Measurements from ENCODE around the gene PIP5KL1. TPM values are rescaled to one million over a fixed set of nuclear protein-coding genes. Genes with fewer than 3 reads are reported as not detected.

The PIP5KL1 gene
- polyA plus RNA-seq, 1 donor (not counting 4 experiments of a cell fraction or from before 2014, with no cell fraction given) = 4.4 TPM

DNA sequence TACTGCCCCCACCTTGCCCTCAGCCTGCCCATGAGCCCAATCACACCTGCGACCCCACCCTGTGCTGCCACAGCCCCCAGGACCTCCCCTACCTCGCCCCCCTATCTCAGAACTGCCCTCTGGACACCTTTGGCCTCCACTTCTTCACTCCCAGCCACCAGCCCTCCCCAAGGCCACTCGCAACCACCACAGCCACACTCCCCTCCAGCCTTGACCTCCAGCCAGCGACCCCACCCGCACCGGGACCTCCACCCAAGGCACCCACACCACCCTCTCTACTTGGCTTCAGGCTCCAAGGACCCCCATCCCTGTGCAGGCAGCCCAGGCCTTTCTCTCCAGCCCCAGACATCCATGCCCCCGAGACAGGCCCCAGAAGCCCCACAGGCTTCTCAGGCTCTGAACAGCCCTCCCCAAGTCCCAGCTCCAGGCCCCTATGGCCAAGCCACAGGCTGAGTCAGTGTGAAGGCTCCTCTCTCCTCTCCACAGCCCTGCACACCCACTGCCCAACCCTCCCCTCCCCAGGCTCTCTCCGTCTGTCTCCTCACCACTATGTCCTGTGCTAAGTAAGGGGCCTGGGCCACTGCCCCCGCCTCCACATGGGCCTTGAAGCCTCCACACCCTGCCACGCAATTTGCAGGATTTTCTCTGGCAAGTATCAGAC lies 55.1 kb downstream of the PIP5KL1 start:
- H3K4me2 ChIP-seq (ENCODE audit: control insufficient read depth, extremely low read depth, insufficient read depth, low read depth, low read length) = no peak overlapping the region
- no peak overlapping the region for H3K9ac ChIP-seq (ENCODE audit: control insufficient read depth, extremely low read depth, insufficient read depth, low read length)
- H3K79me2 ChIP-seq (ENCODE audit: control insufficient read depth, insufficient read depth, low read length) = peaks cover 2% of the 10 kb centered on the region
- H3K4me1 ChIP-seq (ENCODE audit: control insufficient read depth, extremely low read depth, insufficient read depth, low read length) = peaks cover 24% of the 10 kb centered on the region
- no peak overlapping the region for H2AFZ ChIP-seq (ENCODE audit: control insufficient read depth, low read length)
- no peaks in the 10 kb centered on the region for H3K27me3 ChIP-seq (ENCODE audit: control insufficient read depth, extremely low read depth, insufficient read depth, low read length)
- no peaks in the 10 kb centered on the region for H3K9me1 ChIP-seq (ENCODE audit: control insufficient read depth, extremely low read depth, insufficient read depth, low read length)
- peaks cover 0 to 7% of the 10 kb centered on the region in 2 experiments for H3K36me3 ChIP-seq (ENCODE audit: control insufficient read depth in 2 of 2, extremely low read depth in 1 of 2, insufficient read depth in 2 of 2, low read length in 2 of 2)
- H4K20me1 ChIP-seq (ENCODE audit: control insufficient read depth, extremely low read depth, insufficient read depth, low read length) = no peaks in the 10 kb centered on the region
- FAIRE-seq (no peak), DNase-seq (ENCODE audit: low read depth, low spot score) (no peak)
- dilution Hi-C loops (cut with MboI; ENCODE audit: extremely low pct_ligation_motif_present, low sequenced_read_pairs) = no loop called here
- no peak for TF ChIP-seq EZH2 (IDR thresholded peaks at IDR 0.05; ENCODE audit: low read length)
- TF ChIP-seq, protein P1, sequence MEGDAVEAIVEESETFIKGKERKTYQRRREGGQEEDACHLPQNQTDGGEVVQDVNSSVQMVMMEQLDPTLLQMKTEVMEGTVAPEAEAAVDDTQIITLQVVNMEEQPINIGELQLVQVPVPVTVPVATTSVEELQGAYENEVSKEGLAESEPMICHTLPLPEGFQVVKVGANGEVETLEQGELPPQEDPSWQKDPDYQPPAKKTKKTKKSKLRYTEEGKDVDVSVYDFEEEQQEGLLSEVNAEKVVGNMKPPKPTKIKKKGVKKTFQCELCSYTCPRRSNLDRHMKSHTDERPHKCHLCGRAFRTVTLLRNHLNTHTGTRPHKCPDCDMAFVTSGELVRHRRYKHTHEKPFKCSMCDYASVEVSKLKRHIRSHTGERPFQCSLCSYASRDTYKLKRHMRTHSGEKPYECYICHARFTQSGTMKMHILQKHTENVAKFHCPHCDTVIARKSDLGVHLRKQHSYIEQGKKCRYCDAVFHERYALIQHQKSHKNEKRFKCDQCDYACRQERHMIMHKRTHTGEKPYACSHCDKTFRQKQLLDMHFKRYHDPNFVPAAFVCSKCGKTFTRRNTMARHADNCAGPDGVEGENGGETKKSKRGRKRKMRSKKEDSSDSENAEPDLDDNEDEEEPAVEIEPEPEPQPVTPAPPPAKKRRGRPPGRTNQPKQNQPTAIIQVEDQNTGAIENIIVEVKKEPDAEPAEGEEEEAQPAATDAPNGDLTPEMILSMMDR (optimal IDR thresholded peaks at IDR 0.05 in 1 of 3, IDR thresholded peaks at IDR 0.05 in 1 of 3, conservative IDR thresholded peaks at IDR 0.05 in 1 of 3; ENCODE audit: extremely low read depth in 1 of 3, insufficient read depth in 2 of 3, low read length in 3 of 3) = no peak
- H3K9me3 ChIP-seq (ENCODE audit: control insufficient read depth, low read depth, low read length) = no peaks in the 10 kb centered on the region
- no peak overlapping the region for H3K27ac ChIP-seq (ENCODE audit: control insufficient read depth, insufficient read depth, low read length)
- no peak overlapping the region for H3K4me3 ChIP-seq (ENCODE audit: control insufficient read depth in 2 of 3, extremely low read depth in 1 of 3, insufficient read depth in 2 of 3, low read depth in 1 of 3, low read length in 3 of 3)

DNA sequence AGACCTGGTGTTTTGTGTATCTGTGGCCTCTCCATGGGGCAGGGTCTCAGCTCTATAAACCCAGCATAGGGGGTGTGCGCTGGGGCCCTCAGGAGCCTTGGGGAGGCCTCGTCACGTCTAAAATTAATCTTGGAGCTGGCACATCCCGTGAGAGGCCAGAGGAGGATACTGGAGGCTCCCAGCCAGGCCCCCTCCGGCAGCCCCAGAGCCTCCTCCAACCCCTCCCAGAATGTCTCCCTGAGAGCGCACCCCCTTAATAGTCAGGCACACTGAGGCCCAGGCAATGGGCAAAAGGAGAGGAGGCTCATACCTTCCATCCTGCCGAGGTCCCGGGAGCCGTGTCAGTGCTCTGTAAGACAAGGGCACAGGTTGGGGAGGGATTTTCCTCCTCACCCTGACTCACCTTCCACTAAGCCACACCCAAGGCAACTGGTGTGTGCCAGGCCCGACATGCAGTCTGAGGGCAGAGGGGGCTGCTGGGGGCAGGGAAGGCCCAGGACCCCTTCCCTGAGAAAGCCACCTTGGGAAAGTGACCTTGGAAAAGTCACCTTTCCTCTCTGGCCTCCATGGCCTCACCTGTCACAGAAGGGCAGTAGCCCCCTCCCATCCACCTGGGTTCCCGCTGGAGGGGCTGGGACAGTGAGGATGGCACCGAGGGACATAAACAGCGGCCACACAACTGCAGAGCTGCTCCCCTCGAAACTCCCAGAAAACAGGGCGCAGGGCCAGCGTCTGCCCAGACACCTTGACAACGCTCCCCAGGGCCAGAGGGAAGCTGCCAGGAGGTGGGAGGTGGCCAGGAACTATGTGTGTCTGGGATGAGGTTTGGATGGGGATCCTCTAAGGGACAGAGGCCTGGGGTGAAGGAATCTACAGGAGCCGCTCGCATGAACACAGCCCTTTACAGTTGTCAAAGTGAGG lies 56.0 kb downstream of the PIP5KL1 start:
- H3K36me3 ChIP-seq (ENCODE audit: control insufficient read depth in 2 of 2, extremely low read depth in 1 of 2, insufficient read depth in 2 of 2, low read length in 2 of 2) = peaks cover 0 to 7% of the 10 kb centered on the region in 2 experiments
- no peaks in the 10 kb centered on the region for H3K9me3 ChIP-seq (ENCODE audit: control insufficient read depth, low read depth, low read length)
- dilution Hi-C loops (cut with MboI; ENCODE audit: extremely low pct_ligation_motif_present, low sequenced_read_pairs) = no loop called here
- peak overlapping the region; percentile 37 for H3K4me2 ChIP-seq (ENCODE audit: control insufficient read depth, extremely low read depth, insufficient read depth, low read depth, low read length)
- peaks cover 2% of the 10 kb centered on the region for H3K79me2 ChIP-seq (ENCODE audit: control insufficient read depth, insufficient read depth, low read length)
- no peaks in the 10 kb centered on the region for H3K27me3 ChIP-seq (ENCODE audit: control insufficient read depth, extremely low read depth, insufficient read depth, low read length)
- peak overlapping the region in 1 of 3 experiments; percentile 11 for H3K4me3 ChIP-seq (ENCODE audit: control insufficient read depth in 2 of 3, extremely low read depth in 1 of 3, insufficient read depth in 2 of 3, low read depth in 1 of 3, low read length in 3 of 3)
- H3K27ac ChIP-seq (ENCODE audit: control insufficient read depth, insufficient read depth, low read length) = peak overlapping the region; percentile 44
- FAIRE-seq = peak; percentile 87
- no peak overlapping the region for H2AFZ ChIP-seq (ENCODE audit: control insufficient read depth, low read length)
- peak overlapping the region; percentile 38 for H3K9ac ChIP-seq (ENCODE audit: control insufficient read depth, extremely low read depth, insufficient read depth, low read length)
- no peaks in the 10 kb centered on the region for H3K9me1 ChIP-seq (ENCODE audit: control insufficient read depth, extremely low read depth, insufficient read depth, low read length)
- no peaks in the 10 kb centered on the region for H4K20me1 ChIP-seq (ENCODE audit: control insufficient read depth, extremely low read depth, insufficient read depth, low read length)
- peak; percentile 17 for DNase-seq (ENCODE audit: low read depth, low spot score)
- no peak for TF ChIP-seq EZH2 (IDR thresholded peaks at IDR 0.05; ENCODE audit: low read length)
- TF ChIP-seq, protein P1 (optimal IDR thresholded peaks at IDR 0.05 in 1 of 3, IDR thresholded peaks at IDR 0.05 in 1 of 3, conservative IDR thresholded peaks at IDR 0.05 in 1 of 3; ENCODE audit: extremely low read depth in 1 of 3, insufficient read depth in 2 of 3, low read length in 3 of 3) = no peak
- H3K4me1 ChIP-seq (ENCODE audit: control insufficient read depth, extremely low read depth, insufficient read depth, low read length) = peaks cover 24% of the 10 kb centered on the region

Measured in keratinocyte (primary cell).